Measurements from ENCODE around the gene TPO. TPM values are rescaled to one million over a fixed set of nuclear protein-coding genes. Genes with fewer than 3 reads are reported as not detected.

Gene TPO
- total RNA-seq, 1 donor from 2014 or later = not detected

DNA sequence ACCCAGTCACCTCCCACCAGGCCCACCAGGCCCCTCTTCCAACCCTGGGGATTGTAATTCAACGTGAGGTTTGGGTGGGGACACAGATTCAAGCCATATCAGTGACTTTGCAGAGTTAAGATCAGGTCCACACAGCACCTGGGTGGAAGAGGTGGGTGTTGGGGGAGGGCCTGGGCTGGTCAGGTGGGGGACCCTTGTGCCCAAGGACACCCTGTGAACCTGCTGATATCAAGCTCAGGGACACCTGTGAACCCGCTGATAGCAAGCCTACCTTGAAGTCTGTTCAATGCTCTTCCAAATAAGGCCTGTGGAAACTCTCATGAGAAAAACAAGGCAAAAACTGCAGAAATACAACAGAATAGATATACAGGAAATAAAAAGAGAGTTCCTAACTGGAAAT lies 19.9 kb upstream of the TPO start:
- peaks cover 10% of the 10 kb centered on the region for H3K9me3 Mint-ChIP-seq
- Histone ChIP-seq H3K27me3 (no peaks in the 10 kb centered on the region), H3K36me3 (no peaks in the 10 kb centered on the region), H3F3A (ENCODE audit: low read depth) (no peaks in the 10 kb centered on the region), H3K9me3 (ENCODE audit: low read depth) (no peaks in the 10 kb centered on the region), H2AFZ (replicated peaks) (no peak overlapping the region), H3K4me1 (peaks cover 6% of the 10 kb centered on the region), H3K4me2 (no peak overlapping the region), H4K20me1 (ENCODE audit: low read depth) (no peaks in the 10 kb centered on the region), H3K4me3 (no peak overlapping the region), H3K9ac (no peak overlapping the region), H3K79me2 (ENCODE audit: low read depth) (no peaks in the 10 kb centered on the region), H3K27ac (no peak overlapping the region)
- H3K4me3 Mint-ChIP-seq = no peak overlapping the region
- H3K4me1 Mint-ChIP-seq = peaks cover 12% of the 10 kb centered on the region
- no peak for DNase-seq (ENCODE audit: low spot score)
- H3K36me3 Mint-ChIP-seq = no peaks in the 10 kb centered on the region
- H3K27ac Mint-ChIP-seq = no peak overlapping the region
- H3K27me3 Mint-ChIP-seq (ENCODE audit: insufficient read depth, low read depth) = peaks cover 4% of the 10 kb centered on the region
- TF ChIP-seq EZH2phosphoT487 (IDR thresholded peaks at IDR 0.05) = no peak
- TF ChIP-seq EZH2 (IDR thresholded peaks at IDR 0.05) = no peak
- TF ChIP-seq CTCF (IDR thresholded peaks at IDR 0.05) = no peak

DNA sequence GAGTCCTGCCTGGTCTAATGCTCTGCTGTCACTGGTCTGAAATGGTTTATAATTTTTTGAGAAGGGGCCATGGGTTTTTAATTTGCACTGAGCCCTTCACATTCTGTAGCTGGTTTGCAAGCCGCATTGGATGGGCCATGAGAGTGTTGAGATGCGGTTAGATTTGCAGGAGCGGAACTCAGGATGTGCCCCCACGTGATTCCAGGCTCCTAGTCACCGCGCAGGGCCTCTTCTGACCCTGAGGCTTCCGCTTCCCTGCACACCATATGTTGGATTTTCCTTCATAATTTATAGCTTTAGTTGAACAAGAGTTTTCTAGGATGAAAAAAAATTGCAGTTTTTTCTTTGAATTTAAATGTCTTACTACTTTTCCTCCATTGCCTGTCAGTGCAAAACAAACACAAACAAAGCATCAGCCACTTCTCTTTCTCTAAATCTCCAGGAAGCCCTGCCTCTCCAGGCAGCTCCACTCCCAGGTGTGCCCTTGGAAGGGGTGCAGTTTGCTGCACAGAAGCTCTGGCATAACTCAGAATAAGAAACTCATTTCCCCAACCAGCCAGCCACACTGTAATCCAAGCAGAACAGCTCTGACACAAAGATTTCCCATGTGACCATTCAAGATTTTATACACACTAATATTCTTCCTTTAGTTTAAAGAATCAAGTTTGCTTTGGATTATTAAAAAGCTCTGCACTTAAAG lies 18.4 kb upstream of the TPO start:
- H3K4me3 Mint-ChIP-seq = no peak overlapping the region
- TF ChIP-seq EZH2 (IDR thresholded peaks at IDR 0.05) (no peak), CTCF (IDR thresholded peaks at IDR 0.05) (no peak), EZH2phosphoT487 (IDR thresholded peaks at IDR 0.05) (no peak)
- H3K4me1 ChIP-seq = no peaks in the 10 kb centered on the region
- H3K27me3 ChIP-seq = no peaks in the 10 kb centered on the region
- H3K9ac ChIP-seq = no peak overlapping the region
- H3K36me3 Mint-ChIP-seq = no peaks in the 10 kb centered on the region
- H4K20me1 ChIP-seq (ENCODE audit: low read depth) = no peaks in the 10 kb centered on the region
- no peak overlapping the region for H3K27ac ChIP-seq
- H3K27ac Mint-ChIP-seq = peak overlapping the region; percentile 46
- H3K27me3 Mint-ChIP-seq (ENCODE audit: insufficient read depth, low read depth) = peaks cover 4% of the 10 kb centered on the region
- peaks cover 4% of the 10 kb centered on the region for H3K4me1 Mint-ChIP-seq
- H3K36me3 ChIP-seq = no peaks in the 10 kb centered on the region
- no peak overlapping the region for H2AFZ ChIP-seq (replicated peaks)
- no peak for DNase-seq (ENCODE audit: low spot score)
- H3K79me2 ChIP-seq (ENCODE audit: low read depth) = no peaks in the 10 kb centered on the region
- no peak overlapping the region for H3K4me2 ChIP-seq
- no peak overlapping the region for H3K4me3 ChIP-seq
- no peaks in the 10 kb centered on the region for H3F3A ChIP-seq (ENCODE audit: low read depth)
- H3K9me3 ChIP-seq (ENCODE audit: low read depth) = no peaks in the 10 kb centered on the region
- peaks cover 5% of the 10 kb centered on the region for H3K9me3 Mint-ChIP-seq

- TF ChIP-seq EZH2 (IDR thresholded peaks at IDR 0.05) (no peak), CTCF (IDR thresholded peaks at IDR 0.05) (no peak), EZH2phosphoT487 (IDR thresholded peaks at IDR 0.05) (no peak)
Observed at GRCh38 chr2:1397350-1397749, 15.9 kb upstream of the TPO start.

More at GRCh38 chr2:1397350-1397749, 15.9 kb upstream of the TPO start:
- Histone ChIP-seq H2AFZ (replicated peaks) (no peak overlapping the region), H3K36me3 (no peaks in the 10 kb centered on the region), H3K27ac (no peak overlapping the region), H3K4me2 (no peak overlapping the region), H3K9ac (no peak overlapping the region), H3F3A (ENCODE audit: low read depth) (no peaks in the 10 kb centered on the region), H4K20me1 (ENCODE audit: low read depth) (no peaks in the 10 kb centered on the region), H3K27me3 (no peaks in the 10 kb centered on the region), H3K79me2 (ENCODE audit: low read depth) (no peaks in the 10 kb centered on the region), H3K4me3 (no peak overlapping the region), H3K9me3 (ENCODE audit: low read depth) (no peaks in the 10 kb centered on the region), H3K4me1 (no peaks in the 10 kb centered on the region)
- H3K27me3 Mint-ChIP-seq (ENCODE audit: insufficient read depth, low read depth) = peaks cover 4% of the 10 kb centered on the region
- no peak overlapping the region for H3K4me3 Mint-ChIP-seq
- H3K4me1 Mint-ChIP-seq = peaks cover 4% of the 10 kb centered on the region
- DNase-seq (ENCODE audit: low spot score) = no peak
- peaks cover 8% of the 10 kb centered on the region for H3K9me3 Mint-ChIP-seq
- no peak overlapping the region for H3K27ac Mint-ChIP-seq
- no peaks in the 10 kb centered on the region for H3K36me3 Mint-ChIP-seq
